K562 (cell line): Measurements from ENCODE around the gene TCEA3. TPM values are rescaled to one million over a fixed set of nuclear protein-coding genes. Genes with fewer than 3 reads are reported as not detected.

Experiments used
- BCL6 ChIP-seq: fragments of 250-450 bp; sonication (Bioruptor Pico); IDR thresholded peaks from 2 replicates; pipeline ENCODE4 v1.4.0; 2020
- CXXC5 ChIP-seq: fragments of 250-450 bp; sonication (Bioruptor Pico); IDR thresholded peaks from 2 replicates; pipeline ENCODE4 v1.8.0; 2022; ENCODE audit warnings: inconsistent platforms, mild to moderate bottlenecking, moderate library complexity
- DACH1 ChIP-seq: fragments of 450-650 bp; IDR thresholded peaks from 2 replicates; pipeline ENCODE4 v1.6.1; 2018; ENCODE audit not compliant: partially characterized antibody
- E2F3 ChIP-seq: fragments of 250-450 bp; sonication (Bioruptor Pico); IDR thresholded peaks from 2 replicates; pipeline ENCODE4 v1.4.0; 2020; ENCODE audit warnings: mild to moderate bottlenecking
- ETS2 ChIP-seq: IDR thresholded peaks from 2 replicates; pipeline ENCODE4 v1.6.1; 2016; ENCODE audit warnings: borderline replicate concordance, missing genetic modification characterization, mild to moderate bottlenecking, moderate library complexity, missing compliant biosample characterization; ENCODE audit not compliant: poor library complexity, severe bottlenecking
- ETV1 ChIP-seq: fragments of 450-650 bp; conservative IDR thresholded peaks from 2 replicates; pipeline ENCODE4 v1.6.1; 2016; ENCODE audit warnings: missing genetic modification characterization, control low read depth, low read depth, missing compliant biosample characterization
- FOXK2 ChIP-seq, 2 experiments: fragments of 450-650 bp; IDR thresholded peaks in 1 of 2; conservative IDR thresholded peaks in 1 of 2; 2 replicates each; pipeline ENCODE4 v1.6.1; 2016; ENCODE audit warnings: low read depth in 2 of 2, mild to moderate bottlenecking in 1 of 2
- HDAC1 ChIP-seq, 2 experiments: fragments of 450-650 bp; IDR thresholded peaks; 2 replicates each; pipeline ENCODE4 v1.6.1; 2016 to 2017; ENCODE audit warnings: inconsistent platforms in 1 of 2, mild to moderate bottlenecking in 1 of 2, moderate library complexity in 1 of 2
- HMG20B ChIP-seq: fragments of 250-450 bp; sonication (Bioruptor Pico); IDR thresholded peaks from 2 replicates; pipeline ENCODE4 v1.5.0; 2021; ENCODE audit warnings: mild to moderate bottlenecking
- MAFG ChIP-seq: fragments of 450-650 bp; conservative IDR thresholded peaks from 2 replicates; pipeline ENCODE4 v1.6.1; 2016; ENCODE audit warnings: missing genetic modification characterization, missing compliant biosample characterization
- MCM3 ChIP-seq: fragments of 450-650 bp; IDR thresholded peaks from 2 replicates; pipeline ENCODE4 v1.6.1; 2016
- NFIC ChIP-seq: fragments of 450-650 bp; IDR thresholded peaks from 2 replicates; pipeline ENCODE4 v1.6.1; 2017; ENCODE audit warnings: mild to moderate bottlenecking, inconsistent platforms
- SLC30A9 ChIP-seq: fragments of 250-450 bp; sonication (Bioruptor Pico); IDR thresholded peaks from 2 replicates; pipeline ENCODE4 v1.8.0; 2022; ENCODE audit warnings: mild to moderate bottlenecking, moderate library complexity
- SMAD3 ChIP-seq: fragments of 450-650 bp; formaldehyde crosslinking; conservative IDR thresholded peaks from 2 replicates; pipeline ENCODE4 v1.4.0; 2020; ENCODE audit warnings: mild to moderate bottlenecking
- SUPT5H ChIP-seq: fragments of 450-650 bp; IDR thresholded peaks from 2 replicates; pipeline ENCODE4 v1.6.1; 2016
- TAF15 ChIP-seq: fragments of 200-400 bp; formaldehyde crosslinking; IDR thresholded peaks from 2 replicates; pipeline ENCODE4 v1.6.1; 2017; ENCODE audit warnings: mild to moderate bottlenecking, low read depth, low read length, moderate library complexity
- XRCC3 ChIP-seq: fragments of 450-650 bp; IDR thresholded peaks from 2 replicates; pipeline ENCODE4 v1.6.1; 2017; ENCODE audit warnings: mild to moderate bottlenecking, moderate library complexity
- ZNF143 ChIP-seq: sonication (generic); formaldehyde crosslinking; IDR thresholded peaks from 2 replicates; pipeline ENCODE4 v1.9.0; 2022; ENCODE audit warnings: mild to moderate bottlenecking, missing genetic modification reagents
- ZNF212 ChIP-seq: fragments of 450-650 bp; formaldehyde crosslinking; IDR thresholded peaks from 2 replicates; pipeline ENCODE4 v1.4.0; 2020; ENCODE audit warnings: mild to moderate bottlenecking
- ZNF224 ChIP-seq: sonication (generic); formaldehyde crosslinking; IDR thresholded peaks from 2 replicates; pipeline ENCODE4 v1.8.0; 2022; ENCODE audit warnings: mild to moderate bottlenecking, missing genetic modification reagents
- ZNF589 ChIP-seq: fragments of 200-800 bp; sonication (Bioruptor generic); IDR thresholded peaks from 2 replicates; pipeline ENCODE4 v1.6.1; 2016; ENCODE audit warnings: low read depth, missing genetic modification characterization, missing compliant biosample characterization
- ZNF717 ChIP-seq: fragments of 250-450 bp; sonication (Bioruptor Pico); IDR thresholded peaks from 2 replicates; pipeline ENCODE4 v1.5.0; 2021
- ZNF79 ChIP-seq: fragments of 250-450 bp; sonication (Bioruptor Pico); IDR thresholded peaks from 2 replicates; pipeline ENCODE4 v1.4.0; 2020; ENCODE audit warnings: low read depth, mild to moderate bottlenecking, moderate library complexity
- polyA plus RNA-seq, 8 experiments: library from polyadenylated mRNA; depleted of rRNA in 4 of 8; stranded (reverse) in 5 of 8; unstranded in 3 of 8; fragments of >200 nt; fragmentation: Nextera tagmentation in 2 of 8; fragmentation: Illumina TruSeq in 1 of 8; extraction: Ambion mirVana in 2 of 8; extraction: Trizol in 1 of 8; gene quantifications; 2 replicates each; pipeline versions ENCODE4 v1.2.1 to v1.2.3, GENCODE V29; 2011 to 2014; ENCODE audit warnings: inconsistent platforms in 1 of 8, missing spikeins in 1 of 8
- total RNA-seq, 7 experiments: library from RNA; depleted of rRNA in 6 of 7; stranded (reverse); fragments of >200 nt in 6 of 7; fragmentation: Illumina TruSeq in 2 of 7; extraction: Trizol in 2 of 7; gene quantifications; 2 replicates each; pipeline versions ENCODE4 v1.2.1 to v1.2.3, GENCODE V29; 2011 to 2021; ENCODE audit warnings: low replicate concordance in 1 of 7
- TF ChIP-seq, protein P1 (sequence below): IDR thresholded peaks from 2 replicates; pipeline ENCODE4 v1.6.1; 2011; ENCODE audit not compliant: insufficient read length; ENCODE audit errors: extremely low read depth
- TF ChIP-seq, protein P2 (sequence below), 3 experiments: IDR thresholded peaks in 2 of 3; conservative IDR thresholded peaks in 1 of 3; 2 replicates each; pipeline ENCODE4 v1.5.1; 2011 to 2012; ENCODE audit warnings: low read length in 3 of 3, mild to moderate bottlenecking in 3 of 3, control low read depth in 2 of 3, improper control_type of control experiment in 1 of 3, inconsistent platforms in 1 of 3, low read depth in 1 of 3, mixed read lengths in 1 of 3, moderate library complexity in 1 of 3; ENCODE audit not compliant: insufficient read depth in 2 of 3
- TF ChIP-seq, protein P3 (sequence below): fragments of 200-800 bp; sonication (Bioruptor generic); IDR thresholded peaks from 2 replicates; pipeline ENCODE4 v1.6.1; 2017; ENCODE audit warnings: missing genetic modification characterization, missing compliant biosample characterization

Gene TCEA3
- total and polyA plus RNA-seq, 9 of the 15 experiments (the other 6 are each of a cell fraction or from before 2014, with no cell fraction given): 0.03 to 0.55 (median 0.36) TPM

DNA sequence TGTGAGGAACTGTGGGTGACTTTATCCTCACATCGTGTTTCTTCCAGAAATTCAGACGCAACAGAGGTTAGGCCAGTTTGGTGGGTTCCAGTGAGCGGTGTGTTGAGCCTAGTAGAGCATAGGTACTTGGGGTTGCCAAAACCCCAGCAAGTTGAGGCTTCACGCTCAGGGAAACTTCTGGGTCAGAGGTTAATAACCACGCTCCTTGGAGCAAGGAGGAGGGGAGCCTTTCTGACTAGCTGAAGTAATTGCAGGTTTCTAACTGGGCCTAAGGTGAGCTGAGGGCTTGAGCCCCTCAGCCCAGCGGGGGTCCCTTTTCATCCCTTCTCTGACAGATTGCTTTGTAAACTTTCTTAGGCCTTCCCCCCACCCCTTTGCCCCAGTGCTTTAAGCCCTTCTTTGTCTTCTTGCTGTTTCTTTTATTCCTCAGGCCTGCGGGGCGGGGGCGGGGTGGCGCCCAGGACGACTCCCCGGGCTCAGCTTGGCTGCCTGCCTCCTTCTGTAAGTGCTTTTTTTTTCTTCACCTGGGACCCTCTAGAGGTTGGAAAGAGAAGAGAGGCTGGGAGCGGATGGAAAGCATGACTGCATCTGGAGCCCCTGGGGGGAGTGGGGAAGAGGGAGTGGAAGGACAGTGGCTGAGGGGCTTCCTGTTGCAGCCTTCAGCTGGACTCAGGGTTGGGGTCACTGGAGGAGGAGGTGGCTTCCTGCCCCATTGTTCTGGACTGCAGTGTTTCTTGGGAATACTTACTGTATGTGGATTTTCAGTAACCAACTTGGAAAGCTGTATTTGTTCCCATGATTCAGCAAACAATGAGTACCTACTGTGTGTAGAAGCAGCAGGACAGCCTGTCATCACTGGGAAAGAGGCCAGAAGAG lies 53.6 kb downstream of the TCEA3 start (continued):
- TF ChIP-seq SMAD3 (CRISPR knock-in tag) (no peak), MAFG (tag) (0 out of 2 replicates have a peak, but pooled peaks have one; percentile 12), TAF15 (no peak), XRCC3 (no peak), ZNF79 (no peak), FOXK2 (conservative IDR thresholded peaks at IDR 0.05 in 1 of 2, IDR thresholded peaks at IDR 0.05 in 1 of 2; ENCODE audit: low read depth in 2 of 2) (no peak), ZNF717 (CRISPR knock-in tag) (no peak), DACH1 (peak; percentile 7), CXXC5 (peak; percentile 25; the same call in 1 of the 2 replicates), NFIC (0 out of 2 replicates have a peak, but pooled peaks have one; percentile 39), ETS2 (tag) (no peak), MCM3 (no peak), ETV1 (tag) (0 out of 2 replicates have a peak, but pooled peaks have one; percentile 11), HMG20B (CRISPR knock-in tag) (no peak), ZNF589 (no peak), E2F3 (CRISPR knock-in tag) (no peak), ZNF143 (no peak), ZNF224 (no peak), ZNF212 (no peak), BCL6 (no peak), SUPT5H (no peak), SLC30A9 (CRISPR knock-in tag) (no peak), HDAC1 (IDR thresholded peaks at IDR 0.05) (peak in 1 of 2 experiments; percentile 56; a peak in 1 of 4 replicates)
- TF ChIP-seq, protein P1, sequence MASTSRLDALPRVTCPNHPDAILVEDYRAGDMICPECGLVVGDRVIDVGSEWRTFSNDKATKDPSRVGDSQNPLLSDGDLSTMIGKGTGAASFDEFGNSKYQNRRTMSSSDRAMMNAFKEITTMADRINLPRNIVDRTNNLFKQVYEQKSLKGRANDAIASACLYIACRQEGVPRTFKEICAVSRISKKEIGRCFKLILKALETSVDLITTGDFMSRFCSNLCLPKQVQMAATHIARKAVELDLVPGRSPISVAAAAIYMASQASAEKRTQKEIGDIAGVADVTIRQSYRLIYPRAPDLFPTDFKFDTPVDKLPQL: no peak
- TF ChIP-seq, protein P2, sequence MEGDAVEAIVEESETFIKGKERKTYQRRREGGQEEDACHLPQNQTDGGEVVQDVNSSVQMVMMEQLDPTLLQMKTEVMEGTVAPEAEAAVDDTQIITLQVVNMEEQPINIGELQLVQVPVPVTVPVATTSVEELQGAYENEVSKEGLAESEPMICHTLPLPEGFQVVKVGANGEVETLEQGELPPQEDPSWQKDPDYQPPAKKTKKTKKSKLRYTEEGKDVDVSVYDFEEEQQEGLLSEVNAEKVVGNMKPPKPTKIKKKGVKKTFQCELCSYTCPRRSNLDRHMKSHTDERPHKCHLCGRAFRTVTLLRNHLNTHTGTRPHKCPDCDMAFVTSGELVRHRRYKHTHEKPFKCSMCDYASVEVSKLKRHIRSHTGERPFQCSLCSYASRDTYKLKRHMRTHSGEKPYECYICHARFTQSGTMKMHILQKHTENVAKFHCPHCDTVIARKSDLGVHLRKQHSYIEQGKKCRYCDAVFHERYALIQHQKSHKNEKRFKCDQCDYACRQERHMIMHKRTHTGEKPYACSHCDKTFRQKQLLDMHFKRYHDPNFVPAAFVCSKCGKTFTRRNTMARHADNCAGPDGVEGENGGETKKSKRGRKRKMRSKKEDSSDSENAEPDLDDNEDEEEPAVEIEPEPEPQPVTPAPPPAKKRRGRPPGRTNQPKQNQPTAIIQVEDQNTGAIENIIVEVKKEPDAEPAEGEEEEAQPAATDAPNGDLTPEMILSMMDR (IDR thresholded peaks at IDR 0.05 in 2 of 3, conservative IDR thresholded peaks at IDR 0.05 in 1 of 3; ENCODE audit: insufficient read depth in 2 of 3, low read depth in 1 of 3, low read length in 3 of 3): peak; percentile 20 to 37 (median 21); a peak in 2 of 6 replicates
- TF ChIP-seq, protein P3, sequence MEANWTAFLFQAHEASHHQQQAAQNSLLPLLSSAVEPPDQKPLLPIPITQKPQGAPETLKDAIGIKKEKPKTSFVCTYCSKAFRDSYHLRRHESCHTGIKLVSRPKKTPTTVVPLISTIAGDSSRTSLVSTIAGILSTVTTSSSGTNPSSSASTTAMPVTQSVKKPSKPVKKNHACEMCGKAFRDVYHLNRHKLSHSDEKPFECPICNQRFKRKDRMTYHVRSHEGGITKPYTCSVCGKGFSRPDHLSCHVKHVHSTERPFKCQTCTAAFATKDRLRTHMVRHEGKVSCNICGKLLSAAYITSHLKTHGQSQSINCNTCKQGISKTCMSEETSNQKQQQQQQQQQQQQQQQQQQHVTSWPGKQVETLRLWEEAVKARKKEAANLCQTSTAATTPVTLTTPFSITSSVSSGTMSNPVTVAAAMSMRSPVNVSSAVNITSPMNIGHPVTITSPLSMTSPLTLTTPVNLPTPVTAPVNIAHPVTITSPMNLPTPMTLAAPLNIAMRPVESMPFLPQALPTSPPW (CRISPR knock-in tag): peak; percentile 81
